MM.1S (cell line): ENCODE results near the gene RNF130.

Source experiments
- DNase-seq: peaks from one replicate; pipeline ENCODE4 v3.0.0-alpha.2; 2015
- H2AFZ ChIP-seq: fragments of 300-600 bp; sonication (generic); 2 replicates; pipeline ENCODE4 v1.6.0; 2016; ENCODE audit warnings: antibody characterized with exemption, low read length
- H3F3A ChIP-seq: fragments of 300-600 bp; sonication (generic); 2 replicates; pipeline ENCODE4 v1.6.1; 2016; ENCODE audit warnings: mild to moderate bottlenecking, antibody characterized with exemption, low read length, moderate library complexity, mixed read lengths; ENCODE audit not compliant: insufficient read depth
- H3K27ac ChIP-seq: fragments of 300-600 bp; sonication (generic); 2 replicates; pipeline ENCODE4 v1.5.1; 2016; ENCODE audit warnings: mild to moderate bottlenecking, low read length
- H3K27me3 ChIP-seq: fragments of 300-600 bp; sonication (generic); replicated peaks from 2 replicates; pipeline ENCODE4 v1.6.0; 2016; ENCODE audit warnings: low read length; ENCODE audit not compliant: insufficient read depth
- H3K36me3 ChIP-seq: fragments of 300-600 bp; sonication (generic); replicated peaks from 2 replicates; pipeline ENCODE4 v1.6.1; 2016; ENCODE audit warnings: mild to moderate bottlenecking, low read length, mixed read lengths; ENCODE audit not compliant: insufficient read depth
- H3K4me1 ChIP-seq: fragments of 300-600 bp; sonication (generic); 2 replicates; pipeline ENCODE4 v1.6.1; 2016; ENCODE audit warnings: low read length, mixed read lengths
- H3K4me2 ChIP-seq: fragments of 300-600 bp; sonication (generic); 2 replicates; pipeline ENCODE4 v1.6.0; 2016; ENCODE audit warnings: low read depth, low read length
- H3K4me3 ChIP-seq: fragments of 300-600 bp; sonication (generic); 2 replicates; pipeline ENCODE4 v1.5.1; 2016; ENCODE audit warnings: low read length, mixed read lengths
- H3K79me2 ChIP-seq: fragments of 300-600 bp; sonication (generic); 2 replicates; pipeline ENCODE4 v1.6.1; 2016; ENCODE audit warnings: mixed run types, low read length, mixed read lengths
- H3K9ac ChIP-seq: fragments of 300-600 bp; sonication (generic); 2 replicates; pipeline ENCODE4 v1.6.1; 2016; ENCODE audit warnings: low read length, mixed read lengths
- H3K9me2 ChIP-seq: fragments of 300-600 bp; sonication (generic); replicated peaks from 2 replicates; pipeline ENCODE4 v1.6.1; 2016; ENCODE audit warnings: mild to moderate bottlenecking, low read length, mixed read lengths; ENCODE audit not compliant: insufficient read depth
- H3K9me3 ChIP-seq: fragments of 300-600 bp; sonication (generic); replicated peaks from 2 replicates; pipeline ENCODE4 v1.6.1; 2016; ENCODE audit warnings: mild to moderate bottlenecking, low read length, mixed read lengths; ENCODE audit not compliant: insufficient read depth
- H4K20me1 ChIP-seq: fragments of 300-600 bp; sonication (generic); 2 replicates; pipeline ENCODE4 v1.6.1; 2016; ENCODE audit warnings: mild to moderate bottlenecking, low read length, moderate library complexity, mixed read lengths; ENCODE audit not compliant: insufficient read depth
- EZH2 ChIP-seq: fragments of 300-600 bp; sonication (generic); optimal IDR thresholded peaks from 2 replicates; pipeline ENCODE3; 2017; ENCODE audit warnings: low read depth, mild to moderate bottlenecking, antibody characterized with exemption, low read length, mixed read lengths
- EZH2phosphoT487 ChIP-seq: fragments of 300-600 bp; sonication (generic); IDR thresholded peaks from 2 replicates; pipeline ENCODE4 v1.6.1; 2018; ENCODE audit warnings: antibody characterized with exemption, low read length
- TF ChIP-seq, protein P1 (sequence below): fragments of 300-600 bp; sonication (generic); IDR thresholded peaks from 2 replicates; pipeline ENCODE4 v1.5.1; 2016; ENCODE audit warnings: antibody characterized with exemption, low read length, mixed read lengths

Gene RNF130

DNA sequence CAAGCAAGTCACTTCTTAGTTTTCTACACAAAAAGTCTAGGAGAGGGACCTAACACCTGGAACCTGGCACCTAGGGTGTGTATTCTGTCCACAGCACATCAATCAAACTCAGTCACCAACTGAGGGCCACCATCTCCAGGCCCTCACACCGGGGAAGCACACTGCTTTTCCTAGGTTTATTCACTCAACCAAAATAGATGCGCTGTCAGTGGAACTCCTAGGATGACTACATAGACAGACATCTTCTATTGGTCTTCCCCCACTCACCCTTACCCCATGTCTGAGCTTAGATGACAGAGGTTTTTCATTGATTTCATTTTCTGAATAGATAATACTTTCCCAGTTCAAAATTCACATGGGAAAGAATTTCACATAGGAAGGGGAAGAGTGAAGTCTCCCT is 59.2 kb downstream of the RNF130 start:
- no peaks in the 10 kb centered on the region for H3F3A ChIP-seq
- H3K27ac ChIP-seq: no peak overlapping the region
- no peaks in the 10 kb centered on the region for H3K36me3 ChIP-seq
- H2AFZ ChIP-seq: no peak overlapping the region
- H3K4me2 ChIP-seq: no peak overlapping the region
- no peaks in the 10 kb centered on the region for H3K9me3 ChIP-seq
- no peaks in the 10 kb centered on the region for H3K79me2 ChIP-seq
- H3K4me3 ChIP-seq: no peak overlapping the region
- TF ChIP-seq EZH2 (no peak), EZH2phosphoT487 (no peak)
- 0 out of 2 replicates have a peak, but pooled peaks cover 4% of the 10 kb centered on the region for H3K27me3 ChIP-seq
- no peak overlapping the region for H3K9ac ChIP-seq
- H4K20me1 ChIP-seq: no peaks in the 10 kb centered on the region
- no peak for DNase-seq
- no peaks in the 10 kb centered on the region for H3K9me2 ChIP-seq
- H3K4me1 ChIP-seq: no peaks in the 10 kb centered on the region

DNA sequence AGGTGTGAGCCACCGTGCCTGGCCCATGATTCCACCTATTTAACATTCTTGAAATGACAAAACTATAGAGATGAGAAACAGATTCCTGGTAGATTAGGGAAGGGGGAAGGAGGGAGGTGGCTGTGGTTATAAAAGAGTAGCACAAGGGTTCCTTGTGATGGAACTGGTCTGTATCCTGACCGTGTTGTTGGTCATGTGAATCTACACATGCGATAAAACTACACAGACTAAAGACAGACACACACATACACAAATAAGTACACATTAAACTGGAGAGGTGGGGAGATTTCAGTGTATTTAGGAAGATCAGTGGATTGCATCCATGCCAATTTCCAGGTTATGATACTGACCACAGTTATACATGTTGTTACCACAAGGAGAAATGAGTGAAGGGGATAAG is 60.9 kb downstream of the RNF130 start:
- TF ChIP-seq EZH2 (no peak), EZH2phosphoT487 (no peak)
- TF ChIP-seq, protein P1, sequence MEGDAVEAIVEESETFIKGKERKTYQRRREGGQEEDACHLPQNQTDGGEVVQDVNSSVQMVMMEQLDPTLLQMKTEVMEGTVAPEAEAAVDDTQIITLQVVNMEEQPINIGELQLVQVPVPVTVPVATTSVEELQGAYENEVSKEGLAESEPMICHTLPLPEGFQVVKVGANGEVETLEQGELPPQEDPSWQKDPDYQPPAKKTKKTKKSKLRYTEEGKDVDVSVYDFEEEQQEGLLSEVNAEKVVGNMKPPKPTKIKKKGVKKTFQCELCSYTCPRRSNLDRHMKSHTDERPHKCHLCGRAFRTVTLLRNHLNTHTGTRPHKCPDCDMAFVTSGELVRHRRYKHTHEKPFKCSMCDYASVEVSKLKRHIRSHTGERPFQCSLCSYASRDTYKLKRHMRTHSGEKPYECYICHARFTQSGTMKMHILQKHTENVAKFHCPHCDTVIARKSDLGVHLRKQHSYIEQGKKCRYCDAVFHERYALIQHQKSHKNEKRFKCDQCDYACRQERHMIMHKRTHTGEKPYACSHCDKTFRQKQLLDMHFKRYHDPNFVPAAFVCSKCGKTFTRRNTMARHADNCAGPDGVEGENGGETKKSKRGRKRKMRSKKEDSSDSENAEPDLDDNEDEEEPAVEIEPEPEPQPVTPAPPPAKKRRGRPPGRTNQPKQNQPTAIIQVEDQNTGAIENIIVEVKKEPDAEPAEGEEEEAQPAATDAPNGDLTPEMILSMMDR: no peak
- H3K27me3 ChIP-seq: 0 out of 2 replicates have a peak, but pooled peaks cover 4% of the 10 kb centered on the region
- H2AFZ ChIP-seq: no peak overlapping the region
- no peak overlapping the region for H3K9ac ChIP-seq
- H3K36me3 ChIP-seq: no peaks in the 10 kb centered on the region
- H3K9me3 ChIP-seq: no peaks in the 10 kb centered on the region
- H3K4me3 ChIP-seq: no peak overlapping the region
- no peaks in the 10 kb centered on the region for H3K4me1 ChIP-seq
- no peaks in the 10 kb centered on the region for H3K9me2 ChIP-seq
- H4K20me1 ChIP-seq: no peaks in the 10 kb centered on the region
- no peak overlapping the region for H3K27ac ChIP-seq
- no peak for DNase-seq
- no peaks in the 10 kb centered on the region for H3F3A ChIP-seq
- no peak overlapping the region for H3K4me2 ChIP-seq
- H3K79me2 ChIP-seq: no peaks in the 10 kb centered on the region

DNA sequence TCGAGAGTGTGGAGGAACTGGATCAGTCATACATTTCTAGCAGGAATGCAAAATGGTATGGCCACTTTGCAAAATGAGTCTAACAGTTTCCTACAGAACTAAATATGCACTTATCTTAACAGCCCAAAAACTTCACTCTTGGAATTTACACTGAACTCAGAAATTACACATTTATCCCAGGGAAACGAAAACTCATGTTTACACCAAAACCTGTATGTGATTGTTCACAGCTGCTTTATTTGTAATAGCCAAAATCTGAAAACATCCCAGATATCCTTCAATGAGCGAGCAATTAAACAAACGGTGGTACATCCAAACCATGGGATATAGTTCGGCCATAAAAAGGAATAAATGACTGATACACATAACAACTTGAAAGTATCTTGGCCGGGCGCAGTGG is 62.0 kb downstream of the RNF130 start:
- Histone ChIP-seq H3F3A (no peaks in the 10 kb centered on the region), H3K4me3 (no peak overlapping the region), H3K4me1 (no peaks in the 10 kb centered on the region), H3K9ac (no peak overlapping the region), H4K20me1 (no peaks in the 10 kb centered on the region), H3K4me2 (no peak overlapping the region), H3K27ac (no peak overlapping the region), H3K27me3 (no peaks in the 10 kb centered on the region), H3K79me2 (no peaks in the 10 kb centered on the region), H2AFZ (no peak overlapping the region), H3K9me2 (no peaks in the 10 kb centered on the region), H3K36me3 (no peaks in the 10 kb centered on the region), H3K9me3 (no peaks in the 10 kb centered on the region)
- TF ChIP-seq EZH2phosphoT487 (no peak), EZH2 (no peak)
- TF ChIP-seq, protein P1: no peak
- no peak for DNase-seq

DNA sequence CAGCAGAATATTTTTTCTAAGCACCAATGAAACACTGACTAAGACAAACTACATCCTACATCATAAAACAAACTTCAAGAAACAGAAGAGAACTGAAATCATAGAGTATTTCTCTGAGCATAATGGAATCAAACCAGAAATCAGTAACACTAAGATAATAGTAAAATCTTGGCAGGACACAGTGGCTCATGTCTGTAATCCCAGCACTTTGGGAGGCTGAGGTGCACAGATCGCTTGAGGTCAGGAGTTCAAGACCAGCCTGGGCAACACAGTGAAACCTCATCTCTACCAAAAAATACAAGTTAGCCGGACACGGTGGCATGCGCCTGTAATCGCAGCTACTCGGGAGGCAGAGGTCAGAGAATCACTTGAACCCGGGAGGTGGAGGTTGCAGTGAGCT is 63.1 kb downstream of the RNF130 start:
- H3K9me3 ChIP-seq: no peaks in the 10 kb centered on the region
- H3K79me2 ChIP-seq: no peaks in the 10 kb centered on the region
- no peaks in the 10 kb centered on the region for H4K20me1 ChIP-seq
- H3K9ac ChIP-seq: no peak overlapping the region
- H3K4me3 ChIP-seq: no peak overlapping the region
- no peak for DNase-seq
- no peak overlapping the region for H3K27ac ChIP-seq
- H3K36me3 ChIP-seq: no peaks in the 10 kb centered on the region
- H3F3A ChIP-seq: no peaks in the 10 kb centered on the region
- no peak overlapping the region for H3K4me2 ChIP-seq
- no peak overlapping the region for H2AFZ ChIP-seq
- no peaks in the 10 kb centered on the region for H3K9me2 ChIP-seq
- TF ChIP-seq EZH2phosphoT487: no peak
- H3K27me3 ChIP-seq: no peaks in the 10 kb centered on the region
- H3K4me1 ChIP-seq: no peaks in the 10 kb centered on the region
